ENCODE results near the gene KRTAP10-8.
"Not testable (repeated sequence)": the region's sequence is repeated elsewhere in the genome, so short reads cannot be mapped to it uniquely, and the experiment has no call there.

The KRTAP10-8 gene

GRCh38 chr21:44623575-44623974 lies 11.7 kb downstream of the KRTAP10-8 start:
- no peak for DNase-seq

- no peak for DNase-seq
Measured at GRCh38 chr21:44625756-44626155, 13.9 kb downstream of the KRTAP10-8 start.

GRCh38 chr21:44626262-44626661 lies 14.4 kb downstream of the KRTAP10-8 start:
- no peak for DNase-seq

GRCh38 chr21:44626673-44627143 lies 14.8 kb downstream of the KRTAP10-8 start, which contains the start of gene KRTAP10-9:
KRTAP10-9 (plus strand) TSS chr21:44627093; CDS start chr21:44627172, 79 bp downstream.
- DNase-seq, result no peak

- not testable (repeated sequence) for DNase-seq
Measured at GRCh38 chr21:44627181-44627822, 15.4 kb downstream of the KRTAP10-8 start.

DNA sequence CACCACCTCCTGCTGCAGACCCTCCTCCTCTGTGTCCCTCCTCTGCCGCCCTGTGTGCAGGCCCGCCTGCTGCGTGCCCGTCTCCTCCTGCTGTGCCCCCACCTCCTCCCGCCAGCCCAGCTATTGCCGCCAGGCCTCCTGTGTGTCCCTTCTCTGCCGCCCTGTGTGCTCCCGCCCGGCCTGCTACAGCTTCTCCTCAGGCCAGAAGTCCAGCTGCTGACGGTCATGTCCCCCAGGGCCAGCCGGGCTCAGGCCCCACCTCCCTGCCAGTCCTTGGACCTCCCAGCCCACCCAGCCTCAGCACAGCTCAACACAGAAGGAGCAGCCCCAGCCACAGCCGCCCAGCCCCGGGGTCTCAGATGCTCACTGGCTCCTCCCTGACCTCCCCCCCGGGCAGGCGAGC lies 16.0 kb downstream of the KRTAP10-8 start:
- not testable (repeated sequence) for DNase-seq

DNA sequence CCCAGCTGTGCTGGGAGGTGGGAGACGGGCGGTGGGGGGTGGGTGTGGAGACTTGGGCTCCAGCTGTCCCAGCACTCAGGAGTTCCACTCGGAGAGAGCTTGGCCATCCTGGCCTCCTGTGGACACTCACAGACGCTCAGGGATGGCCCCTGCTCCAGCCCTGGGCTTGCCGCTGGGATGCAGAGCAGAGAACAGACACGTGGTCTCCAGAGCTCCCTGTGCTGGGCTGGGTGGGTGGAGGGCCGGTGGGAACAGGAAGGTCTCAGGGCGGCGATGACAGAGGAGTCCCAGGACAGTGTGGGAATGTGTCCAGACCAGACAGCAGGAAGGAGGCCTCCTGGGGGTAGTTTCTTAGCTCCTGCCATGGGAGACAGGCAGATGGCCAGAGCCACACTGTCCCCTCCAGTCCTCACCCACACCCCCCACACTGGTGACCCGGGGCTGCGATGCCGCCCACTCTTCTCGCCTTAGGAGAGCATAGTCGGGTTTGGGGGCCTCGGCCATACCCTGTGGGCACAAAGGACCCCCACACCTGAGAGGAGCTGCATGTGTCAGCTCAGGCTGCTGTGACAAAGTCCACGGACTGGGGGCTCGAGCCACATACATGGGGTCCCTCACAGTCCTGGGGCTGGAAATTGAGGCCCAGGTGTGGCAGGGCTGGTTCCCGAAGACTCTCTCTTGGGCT lies 17.0 kb downstream of the KRTAP10-8 start:
- DNase-seq, result no peak

- no peak for DNase-seq
Measured at GRCh38 chr21:44630440-44630839, 18.6 kb downstream of the KRTAP10-8 start.

- no peak for DNase-seq
Measured at GRCh38 chr21:44632067-44632466, 20.2 kb downstream of the KRTAP10-8 start.

DNA sequence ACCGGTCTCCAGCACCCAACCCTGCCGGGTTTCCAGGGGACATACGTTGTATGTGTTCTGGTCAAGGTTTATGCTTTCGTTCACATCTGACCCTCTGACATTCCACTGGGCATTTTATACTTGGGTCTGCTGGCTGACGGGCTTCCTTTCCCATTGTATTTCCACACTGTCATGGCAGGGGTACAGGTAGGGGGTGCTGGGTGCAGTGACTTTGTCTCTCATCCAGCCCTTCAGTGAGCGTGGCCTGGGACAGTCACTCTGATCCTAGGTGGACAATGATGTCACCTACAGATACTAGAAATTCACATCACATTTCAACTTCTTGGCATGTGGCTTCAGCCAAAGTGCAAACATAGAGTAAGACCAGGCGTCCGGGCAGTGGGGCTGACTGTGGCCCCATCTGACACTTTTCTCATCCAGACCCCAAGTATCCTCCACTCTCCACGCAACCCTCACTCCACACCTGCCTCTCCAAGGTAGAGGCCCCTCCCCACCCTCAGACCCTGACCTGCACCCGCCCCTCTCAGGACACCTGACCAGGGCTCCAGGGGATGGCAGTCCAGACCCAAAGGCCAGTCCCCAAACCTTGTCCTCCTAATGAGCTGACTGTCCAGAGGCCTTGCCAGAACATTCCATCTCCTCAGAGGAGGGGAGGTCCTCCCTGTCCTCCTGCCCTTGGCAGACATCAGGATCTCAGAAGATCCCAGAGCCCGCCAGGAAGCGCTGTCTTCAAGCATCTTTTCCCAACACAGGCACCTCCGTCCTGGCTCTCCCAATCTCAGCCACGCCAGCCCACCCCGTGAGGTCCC lies 24.5 kb downstream of the KRTAP10-8 start:
- DNase-seq, result no peak

DNA sequence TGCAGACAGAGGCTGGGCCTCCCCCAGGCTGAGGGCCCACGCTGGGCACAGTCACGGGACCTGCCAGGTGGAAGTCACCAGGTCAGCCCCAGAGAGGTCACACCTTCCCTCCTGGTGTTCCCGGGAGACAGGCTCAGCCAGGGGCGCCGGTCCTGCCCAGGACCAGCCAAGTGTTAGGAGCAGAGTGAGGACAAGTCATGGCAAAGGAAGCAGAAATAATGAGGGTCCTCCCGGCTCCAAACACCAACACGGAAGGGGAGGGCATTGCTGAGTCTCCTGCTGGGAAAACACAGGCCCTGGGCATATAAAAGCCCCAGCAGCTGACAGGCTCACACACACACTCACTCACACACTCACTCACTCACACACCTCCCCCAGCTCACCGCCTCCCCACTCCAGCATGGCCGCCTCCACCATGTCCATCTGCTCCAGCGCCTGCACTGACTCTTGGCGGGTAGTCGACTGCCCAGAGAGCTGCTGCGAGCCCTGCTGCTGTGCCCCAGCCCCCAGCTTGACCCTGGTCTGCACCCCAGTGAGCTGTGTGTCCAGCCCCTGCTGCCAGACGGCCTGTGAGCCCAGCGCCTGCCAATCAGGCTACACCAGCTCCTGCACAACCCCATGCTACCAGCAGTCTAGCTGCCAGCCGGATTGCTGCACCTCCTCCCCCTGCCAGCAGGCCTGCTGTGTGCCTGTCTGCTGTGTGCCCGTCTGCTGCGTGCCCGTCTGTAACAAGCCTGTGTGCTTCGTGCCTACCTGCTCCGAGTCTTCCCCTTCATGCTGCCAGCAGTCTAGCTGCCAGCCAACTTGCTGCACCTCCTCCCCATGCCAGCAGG lies 25.4 kb downstream of the KRTAP10-8 start, which contains the start of gene KRTAP10-10:
TSS of gene KRTAP10-10 (plus strand) at position 339 of the 833 bp plus-strand sequence. CDS start at position 401, 62 bp downstream.
- peak; percentile 28 for DNase-seq

- not testable (repeated sequence) for DNase-seq
Measured at GRCh38 chr21:44637851-44638348, 26.0 kb downstream of the KRTAP10-8 start.

- DNase-seq, result not testable (repeated sequence)
Measured at GRCh38 chr21:44638506-44639330, 26.8 kb downstream of the KRTAP10-8 start.

GRCh38 chr21:44639331-44639655 lies 27.4 kb downstream of the KRTAP10-8 start:
- no peak for DNase-seq

DNA sequence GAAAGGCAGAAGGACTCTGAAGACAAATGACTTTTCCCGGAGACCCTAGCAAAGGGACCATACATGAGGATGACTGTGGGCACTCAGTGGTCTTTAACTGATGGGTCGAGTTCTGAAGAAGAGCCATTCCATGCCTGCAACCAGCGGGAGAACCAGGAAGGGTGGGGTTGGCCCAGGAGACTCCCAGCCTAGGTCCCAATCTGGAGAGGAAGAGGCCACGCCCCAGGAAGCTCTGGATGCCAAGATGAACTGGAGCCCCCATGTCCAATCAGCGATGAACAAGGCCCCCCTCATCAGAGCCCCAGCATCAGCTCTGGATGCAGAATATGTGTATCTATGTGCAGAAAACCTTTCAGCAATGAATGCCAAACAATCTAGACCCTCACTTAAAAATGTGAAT lies 28.9 kb downstream of the KRTAP10-8 start:
- no peak for DNase-seq

GRCh38 chr21:44643741-44644310 lies 31.9 kb downstream of the KRTAP10-8 start:
- no peak for DNase-seq

DNA sequence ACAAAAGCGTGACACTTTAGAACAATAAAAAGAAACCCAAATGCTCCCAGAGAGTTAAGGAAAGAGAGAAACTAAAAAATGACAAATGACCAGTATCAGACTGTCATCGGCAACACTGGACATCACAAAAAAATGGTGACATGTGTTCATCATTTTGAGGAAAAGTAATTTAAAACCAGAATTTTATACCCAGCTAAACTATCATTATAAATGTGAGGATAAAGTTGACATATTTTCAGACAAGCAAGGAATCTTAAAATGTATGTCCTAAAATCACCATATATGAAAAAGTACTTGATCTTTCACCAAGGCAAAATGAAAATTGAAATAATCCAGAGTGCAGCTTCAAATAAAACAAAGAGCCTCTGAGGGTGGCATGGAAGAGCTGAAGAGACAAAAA lies 33.0 kb downstream of the KRTAP10-8 start:
- DNase-seq, result no peak

GRCh38 chr21:44646366-44647221 lies 34.7 kb downstream of the KRTAP10-8 start, which contains the start of gene KRTAP10-11:
KRTAP10-11 (plus strand) TSS chr21:44646414; CDS start chr21:44646459, 45 bp downstream.
- peak; percentile 64 for DNase-seq

- no peak for DNase-seq
Measured at GRCh38 chr21:44647222-44647552, 35.3 kb downstream of the KRTAP10-8 start.

Data from NCI-H2171 treated with DMSO at 0.1 percent for 48 hours (cell line).